IMR-90 (cell line): ENCODE data around the gene ACTN2. TPM values are rescaled to one million over a fixed set of nuclear protein-coding genes. Genes with fewer than 3 reads are reported as not detected.

Experiments used
- ATAC-seq: fragments of 200-7000 bp; cut with Tn5 transposase; 2 replicates; pipeline ENCODE4 v1.9.1; 2020; ENCODE audit warnings: low read depth, mild to moderate bottlenecking, moderate library complexity
- BruUV-seq: library from RNA; stranded (reverse); fragments of 400-500 nt; replicated peaks from 2 replicates; lab custom pipeline; 2021; lab: Mats Ljungman, UMichigan
- CTCF ChIA-PET: fragments of 300-600 bp; formaldehyde crosslinking; extraction: SDS; loops from one replicate; lab custom pipeline; 2021; ENCODE audit warnings: antibody characterized with exemption; lab: Yijun Ruan, JAX
- POLR2A ChIA-PET: fragments of 300-600 bp; sonication (Branson Sonifier 250); formaldehyde crosslinking; loops from one replicate; lab custom pipeline; 2022; ENCODE audit warnings: antibody characterized with exemption; ENCODE audit not compliant: unreplicated experiment; lab: Charles Lee
- DNase-seq: peaks from one replicate; pipeline ENCODE4 v3.0.0; 2013
- H2AFZ ChIP-seq: replicated peaks from 2 replicates; pipeline ENCODE3; 2013; ENCODE audit warnings: low read length, mild to moderate bottlenecking; ENCODE audit not compliant: poor library complexity
- H2AK5ac ChIP-seq: 2 replicates; pipeline ENCODE4 v1.6.1; 2013; ENCODE audit warnings: low read depth, low read length, inconsistent platforms
- H2AK9ac ChIP-seq: replicated peaks from 2 replicates; pipeline ENCODE3; 2013; ENCODE audit warnings: mild to moderate bottlenecking, low read depth, low read length, moderate library complexity; ENCODE audit not compliant: poor library complexity
- H2BK120ac ChIP-seq: 2 replicates; pipeline ENCODE4 v1.6.1; 2013; ENCODE audit warnings: low read depth, low read length, inconsistent platforms
- H2BK15ac ChIP-seq: 3 replicates; pipeline ENCODE4 v1.6.1; 2013; ENCODE audit warnings: low read depth, low read length, inconsistent platforms
- H2BK20ac ChIP-seq: 2 replicates; pipeline ENCODE4 v1.6.1; 2013; ENCODE audit warnings: low read depth, mild to moderate bottlenecking, inconsistent platforms, low read length, moderate library complexity
- H2BK5ac ChIP-seq: 2 replicates; pipeline ENCODE4 v1.6.1; 2013; ENCODE audit warnings: mild to moderate bottlenecking, low read depth, low read length, inconsistent platforms; ENCODE audit not compliant: poor library complexity, severe bottlenecking
- H3K14ac ChIP-seq: replicated peaks from 2 replicates; pipeline ENCODE4 v1.6.1; 2013; ENCODE audit warnings: low read depth, low read length, inconsistent platforms
- H3K18ac ChIP-seq: 2 replicates; pipeline ENCODE4 v1.6.1; 2013; ENCODE audit warnings: low read depth, low read length, control low read depth
- H3K23ac ChIP-seq: 2 replicates; pipeline ENCODE4 v1.6.1; 2013; ENCODE audit warnings: low read depth, low read length, inconsistent platforms
- H3K27ac ChIP-seq: 2 replicates; pipeline ENCODE4 v1.5.1; 2013; ENCODE audit warnings: mild to moderate bottlenecking, control low read depth, low read length; ENCODE audit not compliant: insufficient read depth
- H3K27me3 ChIP-seq: 2 replicates; pipeline ENCODE4 v1.6.1; 2013; ENCODE audit warnings: low read length; ENCODE audit not compliant: control insufficient read depth, insufficient read depth
- H3K36me3 ChIP-seq: 2 replicates; pipeline ENCODE4 v1.6.1; 2013; ENCODE audit warnings: low read length, mixed read lengths; ENCODE audit not compliant: control insufficient read depth, insufficient read depth
- H3K4ac ChIP-seq: 2 replicates; pipeline ENCODE4 v1.6.1; 2013; ENCODE audit warnings: low read depth, low read length, inconsistent platforms
- H3K4me1 ChIP-seq: 2 replicates; pipeline ENCODE4 v1.6.1; 2013; ENCODE audit warnings: low read length, mixed read lengths; ENCODE audit not compliant: control insufficient read depth, insufficient read depth
- H3K4me2 ChIP-seq: 2 replicates; pipeline ENCODE4 v1.6.1; 2013; ENCODE audit warnings: low read depth, mild to moderate bottlenecking, control low read depth, low read length, moderate library complexity
- H3K4me3 ChIP-seq: 2 replicates; pipeline ENCODE4 v1.5.1; 2013; ENCODE audit warnings: low read depth, mild to moderate bottlenecking, control low read depth, low read length, moderate library complexity; ENCODE audit not compliant: insufficient read depth
- H3K56ac ChIP-seq: 2 replicates; pipeline ENCODE4 v1.6.1; 2013; ENCODE audit warnings: low read length, inconsistent platforms; ENCODE audit not compliant: insufficient read depth; ENCODE audit errors: extremely low read depth
- H3K79me1 ChIP-seq, 2 experiments: 2 replicates each; pipeline ENCODE4 v1.6.1; 2013; ENCODE audit warnings: low read length in 2 of 2, inconsistent platforms in 1 of 2, low read depth in 1 of 2
- H3K9ac ChIP-seq: 2 replicates; pipeline ENCODE4 v1.6.1; 2013; ENCODE audit warnings: low read depth, low read length, control low read depth
- H3K9me1 ChIP-seq: 2 replicates; pipeline ENCODE4 v1.6.1; 2013; ENCODE audit warnings: low read length, inconsistent platforms; ENCODE audit not compliant: insufficient read depth
- H3K9me3 ChIP-seq: 2 replicates; pipeline ENCODE4 v1.6.1; 2013; ENCODE audit warnings: low read length; ENCODE audit not compliant: control insufficient read depth, insufficient read depth
- H4K20me1 ChIP-seq: 2 replicates; pipeline ENCODE4 v1.6.1; 2013; ENCODE audit warnings: low read length, inconsistent platforms; ENCODE audit not compliant: insufficient read depth
- H4K5ac ChIP-seq: 2 replicates; pipeline ENCODE4 v1.6.1; 2013; ENCODE audit warnings: mild to moderate bottlenecking, low read depth, low read length, control low read depth
- H4K8ac ChIP-seq, 2 experiments: 2 replicates each; pipeline ENCODE4 v1.6.1; 2013; ENCODE audit warnings: low read depth in 2 of 2, low read length in 2 of 2, control low read depth in 1 of 2, inconsistent platforms in 1 of 2
- H4K91ac ChIP-seq: 2 replicates; pipeline ENCODE4 v1.6.1; 2013; ENCODE audit warnings: low read depth, low read length, inconsistent platforms; ENCODE audit not compliant: insufficient read depth
- BHLHE40 ChIP-seq: fragments of 150-350 bp; IDR thresholded peaks from 2 replicates; pipeline ENCODE4 v1.6.1; 2016; ENCODE audit warnings: mild to moderate bottlenecking, low read depth, low read length
- CEBPB ChIP-seq: IDR thresholded peaks from 2 replicates; pipeline ENCODE4 v1.6.1; 2012; ENCODE audit warnings: low read depth, low read length, improper control_type of control experiment
- CHD1 ChIP-seq: IDR thresholded peaks from 2 replicates; pipeline ENCODE4 v1.6.1; 2012; ENCODE audit warnings: low read depth, low read length, improper control_type of control experiment
- ELK1 ChIP-seq: fragments of 150-350 bp; IDR thresholded peaks from 2 replicates; pipeline ENCODE4 v1.6.1; 2016; ENCODE audit warnings: low read depth, mild to moderate bottlenecking, low read length, moderate library complexity, borderline replicate concordance
- MAFK ChIP-seq: IDR thresholded peaks from 2 replicates; pipeline ENCODE4 v1.6.1; 2012; ENCODE audit warnings: low read depth, low read length, improper control_type of control experiment
- MAZ ChIP-seq: IDR thresholded peaks from 2 replicates; pipeline ENCODE4 v1.6.1; 2012; ENCODE audit warnings: low read depth, mild to moderate bottlenecking, low read length, improper control_type of control experiment, moderate library complexity, borderline replicate concordance
- WGBS, 2 experiments: methylation state at CpG; one replicate each; pipeline versions ENCODE4 v1.1.5 to v1.1.7; 2013; ENCODE audit warnings: missing lambda C conversion rate in 2 of 2; ENCODE audit not compliant: insufficient read length in 1 of 2; ENCODE audit errors: extremely low coverage in 2 of 2; 5-methylcytosine and 5-hydroxymethylcytosine counted together
- dilution Hi-C: fragments of 300-500 bp; cut with HindIII; formaldehyde crosslinking; loops from one replicate; pipeline ENCODE4 v1.14.3; 2018; ENCODE audit warnings: low sequenced_read_pairs; ENCODE audit not compliant: unreplicated experiment
- in situ Hi-C: fragments of 300-500 bp; cut with MboI; formaldehyde crosslinking; loops from 3 replicates; pipeline ENCODE4 v1.14.3; 2019; ENCODE audit warnings: low sequenced_read_pairs, inconsistent platforms, mixed read lengths
- intact Hi-C: fragments of 100-400 bp; cut with micrococcal nuclease; formaldehyde crosslinking; loops from 2 replicates; pipeline ENCODE4 v1.10.0; 2022
- polyA plus RNA-seq, 3 experiments: library from polyadenylated mRNA; depleted of rRNA; stranded (reverse); fragments of >200 nt; gene quantifications; 2 replicates each; pipeline ENCODE4 v1.2.3, GENCODE V29; 2012; ENCODE audit warnings: low replicate concordance in 1 of 3
- total RNA-seq: library from RNA; depleted of rRNA; stranded (reverse); fragments of >200 nt; gene quantifications from 2 replicates; pipeline ENCODE4 v1.2.3, GENCODE V29; 2012

Gene ACTN2
- total and polyA plus RNA-seq, 2 of the 4 experiments (the other 2 are of a cell fraction): under 0.01 TPM; not detected in 1

GRCh38 chr1:236725668-236726067 lies 39.4 kb downstream of the ACTN2 start:
- no peak overlapping the region for H2AK5ac ChIP-seq
- H4K20me1 ChIP-seq: no peaks in the 10 kb centered on the region
- H2AFZ ChIP-seq: no peak overlapping the region
- ChIA-PET CTCF (no interaction called here), POLR2A (no interaction called here)
- H3K4ac ChIP-seq: no peak overlapping the region
- dilution Hi-C loops (no loop called here), intact Hi-C loops (no loop called here), in situ Hi-C loops (no loop called here)
- no peak overlapping the region for H2BK5ac ChIP-seq
- H4K8ac ChIP-seq: no peak overlapping the region
- H4K91ac ChIP-seq: no peak overlapping the region
- no peak overlapping the region for H3K18ac ChIP-seq
- no peak overlapping the region for H2AK9ac ChIP-seq
- no peak overlapping the region for H2BK120ac ChIP-seq
- H3K79me1 ChIP-seq: no peaks in the 10 kb centered on the region
- no peak overlapping the region for H3K4me3 ChIP-seq
- no peak overlapping the region for H2BK15ac ChIP-seq
- H4K5ac ChIP-seq: no peak overlapping the region
- TF ChIP-seq MAZ (no peak), CEBPB (no peak), CHD1 (no peak), BHLHE40 (no peak), ELK1 (no peak), MAFK (no peak)
- H3K9ac ChIP-seq: no peak overlapping the region
- H3K23ac ChIP-seq: no peak overlapping the region
- H3K27me3 ChIP-seq: no peaks in the 10 kb centered on the region
- H3K14ac ChIP-seq: no peak overlapping the region
- H3K4me1 ChIP-seq: no peaks in the 10 kb centered on the region
- H2BK20ac ChIP-seq: no peak overlapping the region
- no peak for DNase-seq
- H3K9me1 ChIP-seq: no peaks in the 10 kb centered on the region
- no CpG with 5 or more reads among the region's 3 CpGs for WGBS, 2 experiments
- no TSS peak for BruUV-seq
- ATAC-seq: no peak
- H3K9me3 ChIP-seq: peaks cover 3% of the 10 kb centered on the region; the same call in 1 of the 2 replicates
- H3K56ac ChIP-seq: no peak overlapping the region
- H3K4me2 ChIP-seq: no peak overlapping the region
- no peaks in the 10 kb centered on the region for H3K36me3 ChIP-seq
- no peak overlapping the region for H3K27ac ChIP-seq
